Endodermal cell (in vitro differentiated cells): ENCODE data around the gene PRKCG. TPM values are rescaled to one million over a fixed set of nuclear protein-coding genes. Genes with fewer than 3 reads are reported as not detected.

Experiments
- DNase-seq: peaks from one replicate; pipeline ENCODE4 v3.0.0-alpha.2; 2017
- H3K27ac ChIP-seq: 2 replicates; pipeline ENCODE4 v1.5.1; 2013; ENCODE audit warnings: mild to moderate bottlenecking, low read depth, low read length, moderate library complexity
- H3K27me3 ChIP-seq: 2 replicates; pipeline ENCODE4 v1.6.1; 2013; ENCODE audit warnings: mild to moderate bottlenecking, low read length, moderate library complexity; ENCODE audit not compliant: insufficient read depth, control insufficient read depth, poor library complexity, severe bottlenecking
- H3K36me3 ChIP-seq: 2 replicates; pipeline ENCODE4 v1.7.0; 2013; ENCODE audit warnings: mild to moderate bottlenecking, low read length, moderate library complexity; ENCODE audit not compliant: control insufficient read depth, insufficient read depth
- H3K4me1 ChIP-seq: one replicate; pipeline ENCODE4 v1.7.0; 2013; ENCODE audit warnings: low read length; ENCODE audit not compliant: control insufficient read depth, insufficient read depth
- H3K4me3 ChIP-seq: 2 replicates; pipeline ENCODE4 v1.5.1; 2013; ENCODE audit warnings: mild to moderate bottlenecking, low read length, moderate library complexity
- H3K9ac ChIP-seq: 2 replicates; pipeline ENCODE4 v1.6.1; 2013; ENCODE audit warnings: mild to moderate bottlenecking, low read length, moderate library complexity; ENCODE audit not compliant: poor library complexity, severe bottlenecking; ENCODE audit errors: extremely low read depth
- H3K9me3 ChIP-seq: 2 replicates; pipeline ENCODE4 v1.6.1; 2013; ENCODE audit warnings: mild to moderate bottlenecking, low read length, moderate library complexity; ENCODE audit not compliant: control insufficient read depth
- H3K27ac Mint-ChIP-seq: 2 replicates; pipeline ENCODE4 v1.8.0; 2020; ENCODE audit warnings: mixed read lengths
- H3K27me3 Mint-ChIP-seq: 2 replicates; pipeline ENCODE4 v1.8.0; 2021; ENCODE audit warnings: mild to moderate bottlenecking, mixed read lengths; ENCODE audit not compliant: insufficient read depth
- H3K36me3 Mint-ChIP-seq: 2 replicates; pipeline ENCODE4 v1.8.0; 2020; ENCODE audit warnings: low read depth, mixed read lengths
- H3K4me1 Mint-ChIP-seq: 2 replicates; pipeline ENCODE4 v1.8.0; 2020; ENCODE audit warnings: mixed read lengths
- H3K4me3 Mint-ChIP-seq: 2 replicates; pipeline ENCODE4 v1.8.0; 2020; ENCODE audit warnings: mild to moderate bottlenecking, moderate library complexity, mixed read lengths
- H3K9me3 Mint-ChIP-seq: 2 replicates; pipeline ENCODE4 v1.8.0; 2020; ENCODE audit warnings: mild to moderate bottlenecking, mixed read lengths
- WGBS, 2 experiments: methylation state at CpG; one replicate each; pipeline versions ENCODE4 v1.1.5 to v1.1.7; 2013; ENCODE audit warnings: missing lambda C conversion rate in 2 of 2, mixed read lengths in 1 of 2; ENCODE audit not compliant: insufficient coverage in 1 of 2, insufficient read length in 1 of 2; 5-methylcytosine and 5-hydroxymethylcytosine counted together
- total RNA-seq, 2 donors: library from RNA; stranded (reverse); fragmentation: NEBNext Ultra II Directional in 1 of 2; extraction: Animal tissue kit (Norgen Biotek cat#: 25700) in 1 of 2; gene quantifications; 2 replicates in 1 of 2; 3 replicates in 1 of 2; pipeline ENCODE4 v1.2.1, GENCODE V29; 2021
- TF ChIP-seq, protein P1 (sequence below): fragments of 200-600 bp; sonication (generic); conservative IDR thresholded peaks from 2 replicates; pipeline ENCODE4 v1.5.0; 2021; ENCODE audit warnings: antibody characterized with exemption, mild to moderate bottlenecking

The PRKCG gene
- total RNA-seq, 2 donors from 2014 or later = 2.7 to 5.6 TPM

DNA sequence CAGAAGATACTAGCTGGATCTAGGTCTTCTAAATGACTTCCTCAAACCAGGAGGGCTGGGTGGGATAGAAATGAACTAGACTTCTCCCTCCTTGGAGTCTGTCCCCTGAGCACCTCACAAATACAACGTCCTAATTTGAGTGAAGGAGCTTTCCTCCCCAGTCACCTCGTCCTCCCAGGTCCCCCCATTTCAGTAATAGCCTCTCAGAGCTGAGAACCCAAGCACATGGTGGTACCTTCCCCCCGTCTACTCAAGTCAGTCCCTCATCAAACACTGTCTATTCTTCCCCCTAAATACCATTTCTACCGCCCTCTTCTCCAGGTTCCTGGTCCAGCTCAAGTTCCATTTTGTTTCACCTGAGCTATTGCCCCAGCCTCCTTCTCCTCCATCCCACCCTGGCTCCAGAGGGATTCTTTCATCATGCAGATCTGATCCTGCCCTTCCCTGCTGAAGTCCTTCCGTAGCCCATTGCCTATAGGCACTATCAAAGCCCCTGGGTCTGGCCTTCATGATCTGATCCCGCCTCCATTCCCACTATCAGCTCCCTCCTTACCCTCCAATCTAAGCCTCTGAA is 5.3 kb upstream of the PRKCG start:
- no peak overlapping the region for H3K9ac ChIP-seq
- no peaks in the 10 kb centered on the region for H3K9me3 ChIP-seq
- Mint-ChIP-seq H3K36me3 (peaks cover 22% of the 10 kb centered on the region), H3K4me3 (no peak overlapping the region), H3K9me3 (no peaks in the 10 kb centered on the region), H3K27me3 (no peaks in the 10 kb centered on the region), H3K27ac (no peak overlapping the region), H3K4me1 (peaks cover 9% of the 10 kb centered on the region)
- peaks cover 21% of the 10 kb centered on the region for H3K27me3 ChIP-seq
- no peak for DNase-seq
- 90 to 91% methylated on average over 4 to 5 of the region's 6 CpGs for WGBS, 2 experiments
- no peak overlapping the region for H3K27ac ChIP-seq
- H3K4me1 ChIP-seq = no peaks in the 10 kb centered on the region
- H3K4me3 ChIP-seq = no peak overlapping the region
- H3K36me3 ChIP-seq = peaks cover 34% of the 10 kb centered on the region
- TF ChIP-seq, protein P1, sequence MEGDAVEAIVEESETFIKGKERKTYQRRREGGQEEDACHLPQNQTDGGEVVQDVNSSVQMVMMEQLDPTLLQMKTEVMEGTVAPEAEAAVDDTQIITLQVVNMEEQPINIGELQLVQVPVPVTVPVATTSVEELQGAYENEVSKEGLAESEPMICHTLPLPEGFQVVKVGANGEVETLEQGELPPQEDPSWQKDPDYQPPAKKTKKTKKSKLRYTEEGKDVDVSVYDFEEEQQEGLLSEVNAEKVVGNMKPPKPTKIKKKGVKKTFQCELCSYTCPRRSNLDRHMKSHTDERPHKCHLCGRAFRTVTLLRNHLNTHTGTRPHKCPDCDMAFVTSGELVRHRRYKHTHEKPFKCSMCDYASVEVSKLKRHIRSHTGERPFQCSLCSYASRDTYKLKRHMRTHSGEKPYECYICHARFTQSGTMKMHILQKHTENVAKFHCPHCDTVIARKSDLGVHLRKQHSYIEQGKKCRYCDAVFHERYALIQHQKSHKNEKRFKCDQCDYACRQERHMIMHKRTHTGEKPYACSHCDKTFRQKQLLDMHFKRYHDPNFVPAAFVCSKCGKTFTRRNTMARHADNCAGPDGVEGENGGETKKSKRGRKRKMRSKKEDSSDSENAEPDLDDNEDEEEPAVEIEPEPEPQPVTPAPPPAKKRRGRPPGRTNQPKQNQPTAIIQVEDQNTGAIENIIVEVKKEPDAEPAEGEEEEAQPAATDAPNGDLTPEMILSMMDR = no peak

DNA sequence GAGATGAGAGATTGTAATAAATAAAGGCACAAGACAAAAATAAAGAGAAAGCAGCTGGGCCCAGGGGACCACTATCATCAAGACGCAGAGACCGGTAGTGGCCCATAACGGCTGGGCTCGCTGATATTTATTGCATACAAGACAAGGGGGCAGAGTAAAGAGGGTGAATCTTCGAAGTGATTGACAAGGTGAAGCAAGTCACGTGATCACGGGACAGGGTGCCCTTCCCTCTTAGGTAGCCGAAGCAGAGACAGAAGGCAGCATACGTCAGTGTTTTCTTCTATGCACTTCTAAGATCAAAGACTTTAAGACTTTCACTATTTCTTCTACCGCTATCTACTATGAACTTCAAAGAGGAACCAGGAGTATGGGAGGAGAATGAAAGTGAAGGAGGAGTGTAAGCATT is 4.6 kb upstream of the PRKCG start:
- Histone ChIP-seq H3K27ac (no peak overlapping the region), H3K9me3 (no peaks in the 10 kb centered on the region), H3K4me3 (no peak overlapping the region), H3K9ac (no peak overlapping the region), H3K36me3 (peaks cover 33% of the 10 kb centered on the region), H3K27me3 (peaks cover 27% of the 10 kb centered on the region), H3K4me1 (no peaks in the 10 kb centered on the region)
- TF ChIP-seq, protein P1 = no peak
- peaks cover 22% of the 10 kb centered on the region for H3K36me3 Mint-ChIP-seq
- DNase-seq = no peak
- no peak overlapping the region for H3K27ac Mint-ChIP-seq
- 81% methylated on average over 8 to 9 of the region's 10 CpGs for WGBS, 2 experiments
- peaks cover 4% of the 10 kb centered on the region for H3K27me3 Mint-ChIP-seq
- H3K4me3 Mint-ChIP-seq = no peak overlapping the region
- no peaks in the 10 kb centered on the region for H3K9me3 Mint-ChIP-seq
- peaks cover 9% of the 10 kb centered on the region for H3K4me1 Mint-ChIP-seq

DNA sequence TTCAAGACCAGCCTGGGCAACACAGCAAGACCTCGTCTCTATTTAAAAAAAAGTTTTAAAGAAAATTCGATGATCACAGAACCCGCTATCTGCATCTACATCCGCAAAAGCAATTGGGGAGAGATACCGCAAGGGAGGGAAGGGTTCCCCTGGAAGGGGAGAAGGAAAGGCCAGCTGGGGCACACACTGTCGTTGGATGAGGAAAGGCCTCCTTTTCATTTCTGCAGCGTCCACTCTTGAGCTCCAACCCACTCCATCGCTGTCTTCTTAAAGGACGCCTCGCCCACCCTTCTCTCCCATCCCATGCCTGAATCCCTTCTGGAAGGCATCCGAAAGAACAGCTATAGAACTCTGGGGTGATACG is 3.2 kb upstream of the PRKCG start:
- Mint-ChIP-seq H3K4me1 (peaks cover 10% of the 10 kb centered on the region), H3K27me3 (peaks cover 17% of the 10 kb centered on the region), H3K9me3 (no peaks in the 10 kb centered on the region), H3K27ac (peak overlapping the region; percentile 84), H3K36me3 (peaks cover 12% of the 10 kb centered on the region), H3K4me3 (no peak overlapping the region)
- Histone ChIP-seq H3K4me1 (no peaks in the 10 kb centered on the region), H3K36me3 (peaks cover 20% of the 10 kb centered on the region), H3K9ac (peak overlapping the region; percentile 46), H3K27ac (no peak overlapping the region), H3K4me3 (peak overlapping the region; percentile 80), H3K27me3 (peaks cover 40% of the 10 kb centered on the region), H3K9me3 (no peaks in the 10 kb centered on the region)
- WGBS, 2 experiments = 74 to 87% methylated on average over 10 to 12 of the region's 12 CpGs
- no peak for DNase-seq
- TF ChIP-seq, protein P1 = no peak
